ENCODE measurements around the gene SIRT6. TPM values are rescaled to one million over a fixed set of nuclear protein-coding genes. Genes with fewer than 3 reads are reported as not detected.

The SIRT6 gene
- total and polyA plus RNA-seq, 2 donors (not counting 1 experiment from before 2014, with no cell fraction given) = 8.8 to 9.2 TPM

DNA sequence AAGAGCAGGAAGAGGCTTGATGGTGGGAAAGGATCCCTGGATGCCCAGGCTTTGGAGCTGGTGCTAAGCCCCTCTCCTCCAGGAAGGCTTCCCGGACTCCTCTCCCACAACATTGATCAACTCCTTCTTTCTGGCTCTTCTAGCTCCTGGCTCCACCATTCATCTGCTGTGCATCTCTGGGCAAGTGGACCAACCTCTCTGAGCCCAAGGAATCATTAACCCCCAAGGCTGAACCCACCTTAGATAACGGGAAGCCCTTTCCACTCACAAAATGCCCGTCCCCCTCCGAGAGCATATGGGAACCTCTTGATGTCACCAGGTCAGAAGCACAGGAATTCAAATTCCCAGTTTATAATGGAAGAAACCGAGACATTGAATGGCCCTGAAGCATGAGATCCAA lies 5.2 kb downstream of the SIRT6 start:
- H3K27me3 ChIP-seq (ENCODE audit: control insufficient read depth, insufficient read depth, low read length) = peaks cover 2% of the 10 kb centered on the region
- H3K4me3 ChIP-seq (replicated peaks in 1 of 4; ENCODE audit: control extremely low read depth in 1 of 4, insufficient read depth in 1 of 4, low read depth in 3 of 4, low read length in 4 of 4) = no peak overlapping the region
- H3K9me3 ChIP-seq (ENCODE audit: control insufficient read depth, insufficient read depth, low read depth, low read length) = no peaks in the 10 kb centered on the region
- no peak overlapping the region for H3K9ac ChIP-seq (ENCODE audit: insufficient read depth, low read length)
- H3K36me3 ChIP-seq (ENCODE audit: control insufficient read depth, insufficient read depth, low read length) = peaks cover 4% of the 10 kb centered on the region
- H2AFZ ChIP-seq (ENCODE audit: low read length) = no peak overlapping the region
- H3K27ac ChIP-seq (ENCODE audit: insufficient read depth, low read length) = no peak overlapping the region
- no peaks in the 10 kb centered on the region for H4K20me1 ChIP-seq (ENCODE audit: control insufficient read depth, extremely low read depth, insufficient read depth, low read length)
- H3K4me1 ChIP-seq (ENCODE audit: control insufficient read depth, extremely low read depth, insufficient read depth, low read length) = no peaks in the 10 kb centered on the region
- no peak overlapping the region for H3K4me2 ChIP-seq (ENCODE audit: extremely low read depth, insufficient read depth, low read length)
- no peak for DNase-seq (ENCODE audit: low read depth in 2 of 2)
- TF ChIP-seq, protein P1, sequence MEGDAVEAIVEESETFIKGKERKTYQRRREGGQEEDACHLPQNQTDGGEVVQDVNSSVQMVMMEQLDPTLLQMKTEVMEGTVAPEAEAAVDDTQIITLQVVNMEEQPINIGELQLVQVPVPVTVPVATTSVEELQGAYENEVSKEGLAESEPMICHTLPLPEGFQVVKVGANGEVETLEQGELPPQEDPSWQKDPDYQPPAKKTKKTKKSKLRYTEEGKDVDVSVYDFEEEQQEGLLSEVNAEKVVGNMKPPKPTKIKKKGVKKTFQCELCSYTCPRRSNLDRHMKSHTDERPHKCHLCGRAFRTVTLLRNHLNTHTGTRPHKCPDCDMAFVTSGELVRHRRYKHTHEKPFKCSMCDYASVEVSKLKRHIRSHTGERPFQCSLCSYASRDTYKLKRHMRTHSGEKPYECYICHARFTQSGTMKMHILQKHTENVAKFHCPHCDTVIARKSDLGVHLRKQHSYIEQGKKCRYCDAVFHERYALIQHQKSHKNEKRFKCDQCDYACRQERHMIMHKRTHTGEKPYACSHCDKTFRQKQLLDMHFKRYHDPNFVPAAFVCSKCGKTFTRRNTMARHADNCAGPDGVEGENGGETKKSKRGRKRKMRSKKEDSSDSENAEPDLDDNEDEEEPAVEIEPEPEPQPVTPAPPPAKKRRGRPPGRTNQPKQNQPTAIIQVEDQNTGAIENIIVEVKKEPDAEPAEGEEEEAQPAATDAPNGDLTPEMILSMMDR (conservative IDR thresholded peaks at IDR 0.05 in 1 of 2, IDR thresholded peaks at IDR 0.05 in 1 of 2; ENCODE audit: low read depth in 1 of 2, low read length in 2 of 2) = no peak
- no peak for TF ChIP-seq EZH2 (IDR thresholded peaks at IDR 0.05; ENCODE audit: low read length, missing control alignments)
- peaks cover 10% of the 10 kb centered on the region for H3K79me2 ChIP-seq (ENCODE audit: control insufficient read depth, insufficient read depth, low read length)

DNA sequence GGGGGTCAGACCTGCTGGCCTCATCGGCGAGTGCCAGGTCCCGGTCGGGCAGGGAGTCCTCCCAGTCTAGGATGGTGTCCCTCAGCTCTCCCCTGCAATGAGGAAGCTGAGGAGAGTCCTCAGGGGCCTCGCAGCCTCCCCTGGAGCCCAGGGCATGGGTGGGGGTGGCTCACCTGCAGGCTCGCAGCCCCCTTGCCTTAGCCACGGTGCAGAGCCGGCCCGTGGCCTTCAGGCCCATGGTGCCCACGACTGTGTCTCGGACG lies 6.8 kb downstream of the SIRT6 start:
- Histone ChIP-seq H3K9ac (ENCODE audit: insufficient read depth, low read length) (no peak overlapping the region), H3K4me2 (ENCODE audit: extremely low read depth, insufficient read depth, low read length) (no peak overlapping the region), H3K4me3 (replicated peaks in 1 of 4; ENCODE audit: control extremely low read depth in 1 of 4, insufficient read depth in 1 of 4, low read depth in 3 of 4, low read length in 4 of 4) (no peak overlapping the region), H3K27ac (ENCODE audit: insufficient read depth, low read length) (no peak overlapping the region), H3K79me2 (ENCODE audit: control insufficient read depth, insufficient read depth, low read length) (peaks cover under 1% of the 10 kb centered on the region), H3K27me3 (ENCODE audit: control insufficient read depth, insufficient read depth, low read length) (peaks cover 2% of the 10 kb centered on the region), H2AFZ (ENCODE audit: low read length) (no peak overlapping the region), H3K9me3 (ENCODE audit: control insufficient read depth, insufficient read depth, low read depth, low read length) (no peaks in the 10 kb centered on the region), H4K20me1 (ENCODE audit: control insufficient read depth, extremely low read depth, insufficient read depth, low read length) (no peaks in the 10 kb centered on the region), H3K36me3 (ENCODE audit: control insufficient read depth, insufficient read depth, low read length) (peaks cover 4% of the 10 kb centered on the region), H3K4me1 (ENCODE audit: control insufficient read depth, extremely low read depth, insufficient read depth, low read length) (no peaks in the 10 kb centered on the region)
- TF ChIP-seq, protein P1 (conservative IDR thresholded peaks at IDR 0.05 in 1 of 2, IDR thresholded peaks at IDR 0.05 in 1 of 2; ENCODE audit: low read depth in 1 of 2, low read length in 2 of 2) = no peak
- TF ChIP-seq EZH2 (IDR thresholded peaks at IDR 0.05; ENCODE audit: low read length, missing control alignments) = no peak
- no peak for DNase-seq (ENCODE audit: low read depth in 2 of 2)

GRCh38 chr19:4174895-4175668 lies 7.3 kb downstream of the SIRT6 start:
- Histone ChIP-seq H4K20me1 (ENCODE audit: control insufficient read depth, extremely low read depth, insufficient read depth, low read length) (no peaks in the 10 kb centered on the region), H2AFZ (ENCODE audit: low read length) (no peak overlapping the region), H3K9ac (ENCODE audit: insufficient read depth, low read length) (no peak overlapping the region), H3K79me2 (ENCODE audit: control insufficient read depth, insufficient read depth, low read length) (no peaks in the 10 kb centered on the region), H3K27ac (ENCODE audit: insufficient read depth, low read length) (no peak overlapping the region), H3K9me3 (ENCODE audit: control insufficient read depth, insufficient read depth, low read depth, low read length) (no peaks in the 10 kb centered on the region), H3K4me1 (ENCODE audit: control insufficient read depth, extremely low read depth, insufficient read depth, low read length) (no peaks in the 10 kb centered on the region), H3K27me3 (ENCODE audit: control insufficient read depth, insufficient read depth, low read length) (peaks cover 2% of the 10 kb centered on the region), H3K4me2 (ENCODE audit: extremely low read depth, insufficient read depth, low read length) (no peak overlapping the region), H3K4me3 (replicated peaks in 1 of 4; ENCODE audit: control extremely low read depth in 1 of 4, insufficient read depth in 1 of 4, low read depth in 3 of 4, low read length in 4 of 4) (no peak overlapping the region), H3K36me3 (ENCODE audit: control insufficient read depth, insufficient read depth, low read length) (peaks cover 4% of the 10 kb centered on the region)
- TF ChIP-seq, protein P1 (conservative IDR thresholded peaks at IDR 0.05 in 1 of 2, IDR thresholded peaks at IDR 0.05 in 1 of 2; ENCODE audit: low read depth in 1 of 2, low read length in 2 of 2) = no peak
- TF ChIP-seq EZH2 (IDR thresholded peaks at IDR 0.05; ENCODE audit: low read length, missing control alignments) = no peak
- DNase-seq (ENCODE audit: low read depth in 2 of 2) = no peak

All from fibroblast of lung (primary cell).